ENCODE results near the gene DPM3.
"Not testable (repeated sequence)": the region's sequence is repeated elsewhere in the genome, so short reads cannot be mapped to it uniquely, and the experiment has no call there.

- not testable (repeated sequence) for TF ChIP-seq EZH2 (IDR thresholded peaks at IDR 0.05; ENCODE audit: borderline replicate concordance); CTCF (IDR thresholded peaks at IDR 0.05; ENCODE audit: poor library complexity)
Observed at GRCh38 chr1:155162631-155163030, 22.3 kb upstream of the DPM3 start.
